HepG2 (cell line): Measurements from ENCODE around the gene CHST11.

Source experiments
- AGO2 ChIP-seq: fragments of 200-400 bp; formaldehyde crosslinking; optimal IDR thresholded peaks from 2 replicates; pipeline ENCODE3; 2017; ENCODE audit warnings: mild to moderate bottlenecking, low read depth, low read length, moderate library complexity
- CAMTA2 ChIP-seq: sonication (generic); formaldehyde crosslinking; IDR thresholded peaks from 2 replicates; pipeline ENCODE4 v1.4.0; 2020; ENCODE audit warnings: mild to moderate bottlenecking, missing genetic modification reagents, borderline replicate concordance
- DR1 ChIP-seq: sonication (generic); formaldehyde crosslinking; IDR thresholded peaks from 2 replicates; pipeline ENCODE4 v1.8.0; 2021; ENCODE audit warnings: mild to moderate bottlenecking, missing genetic modification reagents, inconsistent platforms
- MAFF ChIP-seq: IDR thresholded peaks from 2 replicates; pipeline ENCODE4 v1.6.1; 2011; ENCODE audit warnings: low read depth, low read length, improper control_type of control experiment
- NFIC ChIP-seq: IDR thresholded peaks from 2 replicates; pipeline ENCODE4 v1.6.1; 2012; ENCODE audit warnings: mild to moderate bottlenecking, low read length, inconsistent platforms
- POLR2AphosphoS5 ChIP-seq: IDR thresholded peaks from 2 replicates; pipeline ENCODE4 v1.6.1; 2012; ENCODE audit warnings: low read depth, low read length
- TRIM24 ChIP-seq: sonication (generic); formaldehyde crosslinking; IDR thresholded peaks from 2 replicates; pipeline ENCODE4 v1.8.0; 2022; ENCODE audit warnings: mild to moderate bottlenecking, missing genetic modification reagents
- ZNF326 ChIP-seq: sonication (generic); formaldehyde crosslinking; IDR thresholded peaks from 2 replicates; pipeline ENCODE4 v1.4.0; 2020; ENCODE audit warnings: missing genetic modification reagents, borderline replicate concordance
- ZNF510 ChIP-seq: sonication (generic); formaldehyde crosslinking; IDR thresholded peaks from 2 replicates; pipeline ENCODE4 v1.4.0; 2020; ENCODE audit warnings: low read depth, mild to moderate bottlenecking, missing genetic modification reagents
- TF ChIP-seq, protein P1 (sequence below): sonication (generic); formaldehyde crosslinking; IDR thresholded peaks from 2 replicates; pipeline ENCODE4 v1.8.1; 2023; ENCODE audit warnings: missing genetic modification reagents, mild to moderate bottlenecking, borderline replicate concordance
- TF ChIP-seq, protein P2 (sequence below), 2 experiments: IDR thresholded peaks; 2 replicates each; pipeline ENCODE4 v1.6.1; 2011 to 2012; ENCODE audit warnings: low read length in 2 of 2, borderline replicate concordance in 1 of 2, low read depth in 1 of 2, mild to moderate bottlenecking in 1 of 2, moderate library complexity in 1 of 2

GRCh38 chr12:104438134-104438533 is 18.6 kb upstream of the CHST11 start:
- TF ChIP-seq, protein P1, sequence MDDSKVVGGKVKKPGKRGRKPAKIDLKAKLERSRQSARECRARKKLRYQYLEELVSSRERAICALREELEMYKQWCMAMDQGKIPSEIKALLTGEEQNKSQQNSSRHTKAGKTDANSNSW (CRISPR knock-in tag), result no peak
- TF ChIP-seq NFIC, result no peak
- no peak for TF ChIP-seq TRIM24
- TF ChIP-seq AGO2, result no peak
- TF ChIP-seq ZNF326, result no peak
- TF ChIP-seq, protein P2, sequence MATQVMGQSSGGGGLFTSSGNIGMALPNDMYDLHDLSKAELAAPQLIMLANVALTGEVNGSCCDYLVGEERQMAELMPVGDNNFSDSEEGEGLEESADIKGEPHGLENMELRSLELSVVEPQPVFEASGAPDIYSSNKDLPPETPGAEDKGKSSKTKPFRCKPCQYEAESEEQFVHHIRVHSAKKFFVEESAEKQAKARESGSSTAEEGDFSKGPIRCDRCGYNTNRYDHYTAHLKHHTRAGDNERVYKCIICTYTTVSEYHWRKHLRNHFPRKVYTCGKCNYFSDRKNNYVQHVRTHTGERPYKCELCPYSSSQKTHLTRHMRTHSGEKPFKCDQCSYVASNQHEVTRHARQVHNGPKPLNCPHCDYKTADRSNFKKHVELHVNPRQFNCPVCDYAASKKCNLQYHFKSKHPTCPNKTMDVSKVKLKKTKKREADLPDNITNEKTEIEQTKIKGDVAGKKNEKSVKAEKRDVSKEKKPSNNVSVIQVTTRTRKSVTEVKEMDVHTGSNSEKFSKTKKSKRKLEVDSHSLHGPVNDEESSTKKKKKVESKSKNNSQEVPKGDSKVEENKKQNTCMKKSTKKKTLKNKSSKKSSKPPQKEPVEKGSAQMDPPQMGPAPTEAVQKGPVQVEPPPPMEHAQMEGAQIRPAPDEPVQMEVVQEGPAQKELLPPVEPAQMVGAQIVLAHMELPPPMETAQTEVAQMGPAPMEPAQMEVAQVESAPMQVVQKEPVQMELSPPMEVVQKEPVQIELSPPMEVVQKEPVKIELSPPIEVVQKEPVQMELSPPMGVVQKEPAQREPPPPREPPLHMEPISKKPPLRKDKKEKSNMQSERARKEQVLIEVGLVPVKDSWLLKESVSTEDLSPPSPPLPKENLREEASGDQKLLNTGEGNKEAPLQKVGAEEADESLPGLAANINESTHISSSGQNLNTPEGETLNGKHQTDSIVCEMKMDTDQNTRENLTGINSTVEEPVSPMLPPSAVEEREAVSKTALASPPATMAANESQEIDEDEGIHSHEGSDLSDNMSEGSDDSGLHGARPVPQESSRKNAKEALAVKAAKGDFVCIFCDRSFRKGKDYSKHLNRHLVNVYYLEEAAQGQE (IDR thresholded peaks at IDR 0.05; ENCODE audit: borderline replicate concordance in 1 of 2, low read depth in 1 of 2, low read length in 2 of 2), result no peak
- TF ChIP-seq ZNF510 (CRISPR knock-in tag), result no peak
- TF ChIP-seq MAFF, result no peak
- TF ChIP-seq CAMTA2, result no peak
- TF ChIP-seq DR1, result no peak
- no peak for TF ChIP-seq POLR2AphosphoS5
